K562 (cell line): ENCODE measurements around the gene MADD. TPM values are rescaled to one million over a fixed set of nuclear protein-coding genes. Genes with fewer than 3 reads are reported as not detected.

ENCODE experiments used
- E2F5 ChIP-seq: sonication (generic); formaldehyde crosslinking; IDR thresholded peaks from 2 replicates; pipeline ENCODE4 v1.8.0; 2022; ENCODE audit warnings: mild to moderate bottlenecking, missing genetic modification reagents
- ETV5 ChIP-seq: sonication (generic); formaldehyde crosslinking; IDR thresholded peaks from 2 replicates; pipeline ENCODE4 v1.4.0; 2020; ENCODE audit warnings: low read depth, mild to moderate bottlenecking, missing genetic modification reagents
- HDAC2 ChIP-seq: fragments of 450-650 bp; IDR thresholded peaks from 2 replicates; pipeline ENCODE4 v1.6.1; 2016; ENCODE audit warnings: mild to moderate bottlenecking
- HMBOX1 ChIP-seq: sonication (generic); IDR thresholded peaks from 2 replicates; pipeline ENCODE4 v1.6.1; 2016
- KLF13 ChIP-seq: fragments of 450-650 bp; IDR thresholded peaks from 2 replicates; pipeline ENCODE4 v1.6.1; 2016; ENCODE audit warnings: missing genetic modification characterization, low read depth, mild to moderate bottlenecking, missing compliant biosample characterization, moderate library complexity, borderline replicate concordance
- MAFF ChIP-seq: IDR thresholded peaks from 2 replicates; pipeline ENCODE4 v1.6.1; 2012; ENCODE audit warnings: low read length, improper control_type of control experiment
- MECOM ChIP-seq: fragments of 250-450 bp; sonication (Bioruptor Pico); IDR thresholded peaks from 2 replicates; pipeline ENCODE4 v1.8.0; 2022; ENCODE audit warnings: inconsistent platforms
- NRF1 ChIP-seq, 2 experiments: fragments of 450-650 bp; IDR thresholded peaks in 1 of 2; conservative IDR thresholded peaks in 1 of 2; 2 replicates each; pipeline ENCODE4 v1.6.1; 2014; ENCODE audit warnings: mild to moderate bottlenecking in 2 of 2
- SAP30 ChIP-seq: fragments of 200-600 bp; sonication (generic); IDR thresholded peaks from 2 replicates; pipeline ENCODE4 v1.6.1; 2012; ENCODE audit warnings: borderline replicate concordance, low read depth, mild to moderate bottlenecking, moderate library complexity, low read length, control low read depth, inconsistent platforms; ENCODE audit not compliant: insufficient read depth, poor library complexity, severe bottlenecking
- SETDB1 ChIP-seq: IDR thresholded peaks from one replicate; pipeline ENCODE4 v1.6.1; 2012; ENCODE audit warnings: low read length, control low read depth, inconsistent platforms
- SMARCE1 ChIP-seq: fragments of 450-650 bp; IDR thresholded peaks from 2 replicates; pipeline ENCODE4 v1.7.1; 2016; ENCODE audit warnings: mild to moderate bottlenecking
- SOX6 ChIP-seq: fragments of 450-650 bp; IDR thresholded peaks from 2 replicates; pipeline ENCODE4 v1.6.1; 2014; ENCODE audit warnings: mild to moderate bottlenecking
- USF1 ChIP-seq: sonication (generic); formaldehyde crosslinking; IDR thresholded peaks from 2 replicates; pipeline ENCODE4 v1.9.0; 2022; ENCODE audit warnings: mild to moderate bottlenecking, missing genetic modification reagents
- ZFP91 ChIP-seq: sonication (generic); formaldehyde crosslinking; IDR thresholded peaks from 2 replicates; pipeline ENCODE4 v1.8.0; 2022; ENCODE audit warnings: mild to moderate bottlenecking, missing genetic modification reagents
- ZNF311 ChIP-seq: fragments of 250-450 bp; sonication (Bioruptor Pico); IDR thresholded peaks from 2 replicates; pipeline ENCODE4 v1.4.0; 2020; ENCODE audit warnings: mild to moderate bottlenecking, moderate library complexity
- ZNF445 ChIP-seq: fragments of 250-450 bp; sonication (Bioruptor Pico); IDR thresholded peaks from 2 replicates; pipeline ENCODE4 v1.4.0; 2020; ENCODE audit warnings: low read depth, mild to moderate bottlenecking, moderate library complexity
- ZNF76 ChIP-seq: fragments of 250-450 bp; sonication (Bioruptor Pico); IDR thresholded peaks from 2 replicates; pipeline ENCODE4 v1.4.0; 2020; ENCODE audit warnings: mild to moderate bottlenecking, moderate library complexity, borderline replicate concordance
- polyA plus RNA-seq, 8 experiments: library from polyadenylated mRNA; depleted of rRNA in 4 of 8; stranded (reverse) in 5 of 8; unstranded in 3 of 8; fragments of >200 nt; fragmentation: Nextera tagmentation in 2 of 8; fragmentation: Illumina TruSeq in 1 of 8; extraction: Ambion mirVana in 2 of 8; extraction: Trizol in 1 of 8; gene quantifications; 2 replicates each; pipeline versions ENCODE4 v1.2.1 to v1.2.3, GENCODE V29; 2011 to 2014; ENCODE audit warnings: inconsistent platforms in 1 of 8, missing spikeins in 1 of 8
- total RNA-seq, 7 experiments: library from RNA; depleted of rRNA in 6 of 7; stranded (reverse); fragments of >200 nt in 6 of 7; fragmentation: Illumina TruSeq in 2 of 7; extraction: Trizol in 2 of 7; gene quantifications; 2 replicates each; pipeline versions ENCODE4 v1.2.1 to v1.2.3, GENCODE V29; 2011 to 2021; ENCODE audit warnings: low replicate concordance in 1 of 7
- TF ChIP-seq, protein P1 (sequence below): fragments of 250-450 bp; sonication (Bioruptor Pico); IDR thresholded peaks from 2 replicates; pipeline ENCODE4 v1.4.0; 2020

Gene MADD
- total and polyA plus RNA-seq, 9 of the 15 experiments (the other 6 are each of a cell fraction or from before 2014, with no cell fraction given), result 0.68 to 57.6 (median 33.6) TPM

GRCh38 chr11:47248664-47249377 is 21.1 kb upstream of the MADD start, which contains the start of gene ACP2 (continued):
- TF ChIP-seq KLF13 (tag), result peak; percentile 66
- TF ChIP-seq SOX6, result peak; percentile 74
- TF ChIP-seq ZNF76 (CRISPR knock-in tag), result no peak
- TF ChIP-seq HMBOX1, result 0 out of 2 replicates have a peak, but pooled peaks have one; percentile 46
- no peak for TF ChIP-seq SMARCE1
- peak; percentile 66 for TF ChIP-seq ETV5 (CRISPR knock-in tag)
- TF ChIP-seq MAFF, result no peak
- TF ChIP-seq NRF1 (conservative IDR thresholded peaks at IDR 0.05 in 1 of 2, IDR thresholded peaks at IDR 0.05 in 1 of 2), result peak in 1 of 2 experiments; percentile 30; a peak in 1 of 4 replicates
- TF ChIP-seq HDAC2, result peak; percentile 85; the same call in 1 of the 2 replicates
- no peak for TF ChIP-seq E2F5 (CRISPR knock-in tag)
- peak; percentile 67 for TF ChIP-seq MECOM (CRISPR knock-in tag)
- no peak for TF ChIP-seq USF1 (CRISPR knock-in tag)
- no peak for TF ChIP-seq SETDB1
- peak; percentile 79; the same call in 1 of the 2 replicates for TF ChIP-seq ZNF311 (CRISPR knock-in tag)
- peak; percentile 56 for TF ChIP-seq SAP30
- no peak for TF ChIP-seq ZFP91
- TF ChIP-seq, protein P1, sequence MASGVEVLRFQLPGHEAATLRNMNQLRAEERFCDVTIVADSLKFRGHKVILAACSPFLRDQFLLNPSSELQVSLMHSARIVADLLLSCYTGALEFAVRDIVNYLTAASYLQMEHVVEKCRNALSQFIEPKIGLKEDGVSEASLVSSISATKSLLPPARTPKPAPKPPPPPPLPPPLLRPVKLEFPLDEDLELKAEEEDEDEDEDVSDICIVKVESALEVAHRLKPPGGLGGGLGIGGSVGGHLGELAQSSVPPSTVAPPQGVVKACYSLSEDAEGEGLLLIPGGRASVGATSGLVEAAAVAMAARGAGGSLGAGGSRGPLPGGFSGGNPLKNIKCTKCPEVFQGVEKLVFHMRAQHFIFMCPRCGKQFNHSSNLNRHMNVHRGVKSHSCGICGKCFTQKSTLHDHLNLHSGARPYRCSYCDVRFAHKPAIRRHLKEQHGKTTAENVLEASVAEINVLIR (CRISPR knock-in tag), result peak; percentile 54; the same call in 1 of the 2 replicates
- no peak for TF ChIP-seq ZNF445 (CRISPR knock-in tag)
